ENCODE measurements around the gene HIP1R. TPM values are rescaled to one million over a fixed set of nuclear protein-coding genes. Genes with fewer than 3 reads are reported as not detected.

Gene HIP1R
- total and polyA plus RNA-seq, 2 experiments from 2014 or later, result 7.6 to 16.3 TPM

DNA sequence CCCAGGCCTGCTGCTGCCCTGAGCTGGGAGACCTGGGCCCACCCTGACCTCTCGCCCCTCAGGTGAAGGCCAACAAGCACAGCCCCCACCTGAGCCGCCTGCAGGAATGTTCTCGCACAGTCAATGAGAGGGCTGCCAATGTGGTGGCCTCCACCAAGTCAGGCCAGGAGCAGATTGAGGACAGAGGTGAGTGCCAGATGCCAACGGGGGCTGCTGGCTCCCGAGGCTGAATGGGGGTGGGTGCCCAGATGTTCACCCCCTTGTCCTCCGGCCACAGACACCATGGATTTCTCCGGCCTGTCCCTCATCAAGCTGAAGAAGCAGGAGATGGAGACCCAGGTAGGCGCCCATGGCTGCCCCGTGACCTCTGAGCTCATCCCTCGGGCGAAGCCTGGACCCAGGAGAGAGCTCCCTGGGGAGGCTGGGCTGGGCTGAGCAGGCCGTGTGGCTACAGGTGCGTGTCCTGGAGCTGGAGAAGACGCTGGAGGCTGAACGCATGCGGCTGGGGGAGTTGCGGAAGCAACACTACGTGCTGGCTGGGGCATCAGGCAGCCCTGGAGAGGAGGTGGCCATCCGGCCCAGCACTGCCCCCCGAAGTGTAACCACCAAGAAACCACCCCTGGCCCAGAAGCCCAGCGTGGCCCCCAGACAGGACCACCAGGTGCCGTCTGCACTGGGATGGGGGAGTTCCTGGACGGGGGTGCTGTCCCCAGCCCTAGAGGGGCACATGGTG is 25.8 kb downstream of the HIP1R start:
- no peak overlapping the region for H3K4me2 ChIP-seq (ENCODE audit: unreplicated experiment)
- WGBS, 2 experiments (ENCODE audit: low coverage in 1 of 2, low lambda C conversion rate in 2 of 2, missing lambda C conversion rate in 2 of 2), result 82 to 89% methylated on average over 20 to 23 of the region's 23 CpGs
- no peaks in the 10 kb centered on the region for H3K9me3 ChIP-seq (ENCODE audit: low read depth)
- H3K4me3 ChIP-seq, result no peak overlapping the region
- TF ChIP-seq EZH2phosphoT487 (IDR thresholded peaks at IDR 0.05; ENCODE audit: insufficient read depth, low read depth) (no peak), EZH2 (IDR thresholded peaks at IDR 0.05; ENCODE audit: insufficient read depth, poor library complexity, severe bottlenecking) (no peak)
- H4K20me1 ChIP-seq (ENCODE audit: insufficient read depth), result no peaks in the 10 kb centered on the region
- H3K79me2 ChIP-seq (ENCODE audit: insufficient read depth), result no peaks in the 10 kb centered on the region
- in situ Hi-C loops (cut with MboI), result loop anchor here (25.0 kb wide), 1 partner anchor 376 kb away; the partner anchor contains the start of genes MPHOSPH9 and MTRFR
- no peak for DNase-seq
- H3K9ac ChIP-seq, result no peak overlapping the region
- H3K9me2 ChIP-seq (ENCODE audit: insufficient read depth), result no peaks in the 10 kb centered on the region
- no peak overlapping the region for H3K27ac ChIP-seq
- H3F3A ChIP-seq (ENCODE audit: insufficient read depth), result peaks cover 3% of the 10 kb centered on the region; the same call in 1 of the 2 replicates
- peaks cover 1% of the 10 kb centered on the region; the same call in 1 of the 2 replicates for H3K36me3 ChIP-seq (ENCODE audit: low read depth)
- H2AFZ ChIP-seq, result no peak overlapping the region
- H3K4me1 ChIP-seq (ENCODE audit: insufficient read depth), result no peaks in the 10 kb centered on the region
- no peaks in the 10 kb centered on the region for H3K27me3 ChIP-seq (replicated peaks; ENCODE audit: insufficient read depth)

- Histone ChIP-seq H3K27ac (no peak overlapping the region), H3K36me3 (ENCODE audit: low read depth) (peaks cover 7% of the 10 kb centered on the region; the same call in 1 of the 2 replicates), H3K4me1 (ENCODE audit: insufficient read depth) (no peaks in the 10 kb centered on the region), H4K20me1 (ENCODE audit: insufficient read depth) (no peaks in the 10 kb centered on the region), H3F3A (ENCODE audit: insufficient read depth) (peaks cover 3% of the 10 kb centered on the region; the same call in 1 of the 2 replicates), H2AFZ (no peak overlapping the region), H3K9me2 (ENCODE audit: insufficient read depth) (no peaks in the 10 kb centered on the region), H3K9ac (no peak overlapping the region), H3K79me2 (ENCODE audit: insufficient read depth) (no peaks in the 10 kb centered on the region), H3K4me3 (no peak overlapping the region), H3K27me3 (replicated peaks; ENCODE audit: insufficient read depth) (no peaks in the 10 kb centered on the region), H3K9me3 (ENCODE audit: low read depth) (no peaks in the 10 kb centered on the region), H3K4me2 (ENCODE audit: unreplicated experiment) (no peak overlapping the region)
- no peak for DNase-seq
- 72 to 86% methylated on average over 5 of the region's 5 CpGs for WGBS, 2 experiments (ENCODE audit: low coverage in 1 of 2, low lambda C conversion rate in 2 of 2, missing lambda C conversion rate in 2 of 2)
- TF ChIP-seq EZH2phosphoT487 (IDR thresholded peaks at IDR 0.05; ENCODE audit: insufficient read depth, low read depth), result no peak
- TF ChIP-seq EZH2 (IDR thresholded peaks at IDR 0.05; ENCODE audit: insufficient read depth, poor library complexity, severe bottlenecking), result no peak
- in situ Hi-C loops (cut with MboI), result loop anchor here (25.0 kb wide), 1 partner anchor 376 kb away; the partner anchor contains the start of genes MPHOSPH9 and MTRFR
Measured at GRCh38 chr12:122861587-122861970, 26.3 kb downstream of the HIP1R start.

- no peaks in the 10 kb centered on the region for H3K79me2 ChIP-seq (ENCODE audit: insufficient read depth)
- no peak overlapping the region for H3K4me2 ChIP-seq (ENCODE audit: unreplicated experiment)
- H4K20me1 ChIP-seq (ENCODE audit: insufficient read depth), result no peaks in the 10 kb centered on the region
- WGBS, 2 experiments (ENCODE audit: low coverage in 1 of 2, low lambda C conversion rate in 2 of 2, missing lambda C conversion rate in 2 of 2), result 65 to 70% methylated on average over 20 of the region's 20 CpGs
- H3K4me3 ChIP-seq, result no peak overlapping the region
- H3K27ac ChIP-seq, result no peak overlapping the region
- in situ Hi-C loops (cut with MboI), result loop anchor here (25.0 kb wide), 1 partner anchor 375 kb away; the partner anchor contains the start of genes MPHOSPH9 and MTRFR
- H3K9me3 ChIP-seq (ENCODE audit: low read depth), result no peaks in the 10 kb centered on the region
- H3K4me1 ChIP-seq (ENCODE audit: insufficient read depth), result no peaks in the 10 kb centered on the region
- H2AFZ ChIP-seq, result no peak overlapping the region
- H3K27me3 ChIP-seq (replicated peaks; ENCODE audit: insufficient read depth), result no peaks in the 10 kb centered on the region
- H3K9me2 ChIP-seq (ENCODE audit: insufficient read depth), result no peaks in the 10 kb centered on the region
- peaks cover 3% of the 10 kb centered on the region; the same call in 1 of the 2 replicates for H3F3A ChIP-seq (ENCODE audit: insufficient read depth)
- no peak for DNase-seq
- TF ChIP-seq EZH2phosphoT487 (IDR thresholded peaks at IDR 0.05; ENCODE audit: insufficient read depth, low read depth), result no peak
- TF ChIP-seq EZH2 (IDR thresholded peaks at IDR 0.05; ENCODE audit: insufficient read depth, poor library complexity, severe bottlenecking), result no peak
- H3K9ac ChIP-seq, result no peak overlapping the region
- H3K36me3 ChIP-seq (ENCODE audit: low read depth), result peaks cover 10% of the 10 kb centered on the region; the same call in 1 of the 2 replicates
Measured at GRCh38 chr12:122862110-122862634, 26.9 kb downstream of the HIP1R start.

- Histone ChIP-seq H3K36me3 (ENCODE audit: low read depth) (peaks cover 10% of the 10 kb centered on the region; the same call in 1 of the 2 replicates), H3K4me2 (ENCODE audit: unreplicated experiment) (no peak overlapping the region), H3K4me3 (no peak overlapping the region), H3K9me3 (ENCODE audit: low read depth) (no peaks in the 10 kb centered on the region), H2AFZ (no peak overlapping the region), H3K27me3 (replicated peaks; ENCODE audit: insufficient read depth) (no peaks in the 10 kb centered on the region), H3K9ac (no peak overlapping the region), H3K27ac (no peak overlapping the region), H4K20me1 (ENCODE audit: insufficient read depth) (no peaks in the 10 kb centered on the region), H3K4me1 (ENCODE audit: insufficient read depth) (no peaks in the 10 kb centered on the region), H3F3A (ENCODE audit: insufficient read depth) (peaks cover 3% of the 10 kb centered on the region; the same call in 1 of the 2 replicates), H3K79me2 (ENCODE audit: insufficient read depth) (no peaks in the 10 kb centered on the region), H3K9me2 (ENCODE audit: insufficient read depth) (no peaks in the 10 kb centered on the region)
- no peak for DNase-seq
- TF ChIP-seq EZH2phosphoT487 (IDR thresholded peaks at IDR 0.05; ENCODE audit: insufficient read depth, low read depth) (no peak), EZH2 (IDR thresholded peaks at IDR 0.05; ENCODE audit: insufficient read depth, poor library complexity, severe bottlenecking) (no peak)
- in situ Hi-C loops (cut with MboI), result loop anchor here (25.0 kb wide), 1 partner anchor 374 kb away; the partner anchor contains the start of genes MPHOSPH9 and MTRFR
- 59 to 63% methylated on average over 12 of the region's 12 CpGs for WGBS, 2 experiments (ENCODE audit: low coverage in 1 of 2, low lambda C conversion rate in 2 of 2, missing lambda C conversion rate in 2 of 2)
Measured at GRCh38 chr12:122862872-122863701, 27.8 kb downstream of the HIP1R start.

Data from GM23248 (cell line).